ENCODE measurements around the gene ADARB1.

The ADARB1 gene

DNA sequence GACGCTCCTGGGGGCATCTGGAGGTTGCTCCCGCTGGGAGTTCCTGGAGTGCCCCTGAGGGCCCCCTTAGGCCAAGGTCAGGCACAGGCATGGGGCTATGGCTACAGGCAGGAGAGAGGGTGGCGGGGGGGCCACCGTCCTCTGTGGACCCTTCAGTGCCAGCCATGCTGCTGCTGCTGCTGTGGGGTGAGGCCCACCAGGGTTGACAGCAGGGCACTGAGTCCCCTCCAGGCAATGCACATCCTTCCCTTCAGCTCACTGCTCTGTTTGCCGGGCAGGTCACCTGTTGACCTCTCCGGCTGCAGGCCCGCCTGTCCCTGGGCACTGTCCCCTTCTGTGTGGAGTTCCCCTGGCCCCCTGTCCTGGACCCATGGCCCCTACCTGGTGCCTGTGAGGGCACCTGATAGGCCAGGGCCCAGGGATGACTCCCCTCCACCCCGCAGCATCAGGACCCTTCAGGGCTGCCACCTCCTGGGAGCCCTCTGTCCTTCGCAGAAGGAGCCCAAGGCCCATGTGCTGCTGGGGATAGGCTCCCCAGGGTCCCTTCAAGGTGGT, 34.1 kb upstream of the ADARB1 start:
- in situ Hi-C loops (cut with HindIII; ENCODE audit: low sequenced_read_pairs) = no loop called here
- no peak overlapping the region for H3K4me3 ChIP-seq (ENCODE audit: low read depth, low read length)
- DNase-seq (ENCODE audit: low read depth) = no peak
- no peak for TF ChIP-seq CTCF (IDR thresholded peaks at IDR 0.05; ENCODE audit: low read depth, low read length, missing control alignments)

DNA sequence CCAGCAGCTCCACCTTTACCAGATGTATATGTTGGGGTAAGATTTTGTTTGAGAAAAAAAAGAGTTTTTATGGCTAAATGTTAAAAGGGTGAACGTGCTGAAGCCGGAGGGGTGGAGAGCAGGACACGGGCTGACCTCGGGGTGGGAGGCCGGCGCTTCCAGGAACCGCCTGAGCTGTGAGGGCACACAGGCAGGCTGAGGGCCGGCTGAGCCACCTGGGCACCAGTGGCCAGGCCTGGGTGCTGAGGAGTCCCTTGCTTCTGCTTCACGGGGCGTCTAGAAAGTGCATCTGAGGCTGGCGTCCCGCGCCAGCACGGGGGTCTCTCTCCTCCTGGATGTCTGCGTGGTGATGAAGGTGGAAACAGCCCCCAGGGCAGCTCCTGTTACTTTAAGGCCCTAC, 33.6 kb upstream of the ADARB1 start:
- no peak for DNase-seq (ENCODE audit: low read depth)
- TF ChIP-seq CTCF (IDR thresholded peaks at IDR 0.05; ENCODE audit: low read depth, low read length, missing control alignments) = no peak
- in situ Hi-C loops (cut with HindIII; ENCODE audit: low sequenced_read_pairs) = no loop called here
- no peak overlapping the region for H3K4me3 ChIP-seq (ENCODE audit: low read depth, low read length)

GRCh38 chr21:45041351-45041805, 33.0 kb upstream of the ADARB1 start:
- TF ChIP-seq CTCF (IDR thresholded peaks at IDR 0.05; ENCODE audit: low read depth, low read length, missing control alignments) = no peak
- in situ Hi-C loops (cut with HindIII; ENCODE audit: low sequenced_read_pairs) = no loop called here
- no peak for DNase-seq (ENCODE audit: low read depth)
- H3K4me3 ChIP-seq (ENCODE audit: low read depth, low read length) = no peak overlapping the region

DNA sequence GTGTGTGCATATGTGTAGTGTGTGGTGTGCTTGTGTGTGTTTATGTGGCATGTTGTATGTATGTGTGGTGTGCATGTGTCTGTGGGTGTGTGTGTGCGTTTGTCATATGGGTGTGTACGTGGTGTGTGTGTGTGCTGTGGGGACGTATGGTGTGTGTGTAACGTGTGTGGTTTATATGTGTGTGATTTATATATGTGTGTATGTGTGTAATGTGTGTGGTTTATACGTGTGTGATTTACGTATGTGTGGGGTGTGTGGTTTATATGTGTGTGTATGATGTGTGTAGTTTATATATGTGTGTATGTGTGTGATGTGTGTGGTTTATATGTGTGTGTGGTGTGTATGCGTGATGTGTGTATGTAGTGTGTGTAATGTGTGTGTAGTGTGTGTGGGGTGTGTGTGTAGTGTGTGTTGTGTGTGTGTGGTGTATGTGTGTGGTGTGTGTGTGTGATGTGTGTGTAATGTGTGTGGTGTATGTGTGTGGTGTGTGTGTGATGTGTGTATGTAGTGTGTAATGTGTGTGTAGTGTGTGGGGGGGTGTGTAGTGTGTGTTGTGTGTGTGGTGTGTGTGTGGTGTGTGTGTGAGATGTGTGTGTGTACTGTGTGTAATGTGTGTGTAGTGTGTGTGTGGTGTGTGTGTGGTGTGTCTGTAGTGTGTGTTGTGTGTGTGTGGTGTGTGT, 32.3 kb upstream of the ADARB1 start:
- in situ Hi-C loops (cut with HindIII; ENCODE audit: low sequenced_read_pairs) = no loop called here
- no peak overlapping the region for H3K4me3 ChIP-seq (ENCODE audit: low read depth, low read length)
- TF ChIP-seq CTCF (IDR thresholded peaks at IDR 0.05; ENCODE audit: low read depth, low read length, missing control alignments) = no peak
- DNase-seq (ENCODE audit: low read depth) = no peak

DNA sequence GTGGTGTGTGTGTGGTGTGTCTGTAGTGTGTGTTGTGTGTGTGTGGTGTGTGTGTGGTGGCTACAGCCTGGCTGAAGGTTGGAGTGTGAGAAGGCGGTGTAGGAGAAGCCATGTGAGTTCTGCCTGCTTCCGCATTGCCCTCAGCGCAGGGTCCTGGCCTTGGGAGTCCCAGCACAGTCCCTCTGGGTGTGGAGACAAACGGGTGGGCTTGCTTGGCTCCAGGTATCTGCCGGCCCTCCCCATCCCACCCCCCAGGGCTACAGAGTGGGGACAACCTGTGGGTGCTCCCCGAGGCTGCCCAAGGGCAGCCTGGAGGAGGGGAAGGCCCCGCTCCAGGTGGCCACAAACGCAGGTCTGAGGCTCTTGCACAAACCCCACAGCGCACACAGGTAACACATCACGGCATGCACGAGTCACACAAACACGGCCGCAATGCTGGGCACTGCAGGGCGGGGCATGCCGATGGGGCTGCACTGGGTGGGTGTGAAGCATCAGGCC, 31.7 kb upstream of the ADARB1 start:
- in situ Hi-C loops (cut with HindIII; ENCODE audit: low sequenced_read_pairs) = no loop called here
- no peak overlapping the region for H3K4me3 ChIP-seq (ENCODE audit: low read depth, low read length)
- DNase-seq (ENCODE audit: low read depth) = no peak
- TF ChIP-seq CTCF (IDR thresholded peaks at IDR 0.05; ENCODE audit: low read depth, low read length, missing control alignments) = no peak

DNA sequence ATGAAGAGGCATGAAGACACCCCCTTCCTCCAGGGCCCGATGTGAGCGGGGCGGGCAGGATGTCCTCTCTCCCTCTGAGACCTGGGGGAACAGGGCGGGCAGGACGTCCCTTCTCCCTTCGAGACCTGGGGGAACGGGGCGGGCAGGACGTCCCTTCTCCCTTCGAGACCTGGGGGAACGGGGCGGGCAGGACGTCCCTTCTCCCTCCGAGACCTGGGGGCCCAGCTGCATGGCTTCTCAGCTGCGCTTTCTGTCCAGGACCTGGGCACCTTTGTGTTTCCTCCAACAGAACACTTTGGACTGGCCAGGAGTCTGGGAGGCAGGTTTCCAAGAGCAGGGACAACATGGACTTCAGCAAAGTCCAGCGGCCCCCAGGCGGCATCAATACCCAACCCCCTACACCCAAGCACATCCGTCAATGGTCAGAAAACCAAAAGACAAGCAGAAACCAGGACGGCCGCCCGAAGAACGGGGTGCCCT, 30.8 kb upstream of the ADARB1 start:
- no peak for TF ChIP-seq CTCF (IDR thresholded peaks at IDR 0.05; ENCODE audit: low read depth, low read length, missing control alignments)

More for the DNA sequence above, 30.8 kb upstream of the ADARB1 start:
- DNase-seq (ENCODE audit: low read depth) = no peak
- in situ Hi-C loops (cut with HindIII; ENCODE audit: low sequenced_read_pairs) = no loop called here
- no peak overlapping the region for H3K4me3 ChIP-seq (ENCODE audit: low read depth, low read length)

Data from astrocyte of the cerebellum (primary cell).